Subcutaneous adipose tissue (tissue), 4 donors: ENCODE results near the gene EDEM3. TPM values are rescaled to one million over a fixed set of nuclear protein-coding genes. Genes with fewer than 3 reads are reported as not detected.

Experiments used
- CTCF ChIP-seq: fragments of 450-650 bp; IDR thresholded peaks from one replicate; pipeline ENCODE4 v1.5.1; 2016; ENCODE audit warnings: low read depth, mild to moderate bottlenecking, control low read depth, antibody characterized with exemption, moderate library complexity
- total RNA-seq, 4 donors: library from RNA; depleted of rRNA; stranded (reverse); fragments of >200 nt; gene quantifications; one replicate each; pipeline ENCODE4 v1.1.0, GENCODE V29; 2016

The EDEM3 gene
- total RNA-seq, 4 donors from 2014 or later = 29.6 to 66.4 (median 44.9) TPM

- TF ChIP-seq CTCF = no peak
Measured at GRCh38 chr1:184755226-184756065, 788 bp upstream of the EDEM3 start.

- no peak for TF ChIP-seq CTCF
Measured at GRCh38 chr1:184753608-184754475, 816 bp downstream of the EDEM3 start.

- TF ChIP-seq CTCF = no peak
Measured at GRCh38 chr1:184753117-184753516, 1.5 kb downstream of the EDEM3 start.

GRCh38 chr1:184752656-184753055 is 2.0 kb downstream of the EDEM3 start:
- TF ChIP-seq CTCF = no peak

- TF ChIP-seq CTCF = no peak
Measured at GRCh38 chr1:184748740-184749139, 5.9 kb downstream of the EDEM3 start.

GRCh38 chr1:184747089-184747955 is 7.3 kb downstream of the EDEM3 start:
- TF ChIP-seq CTCF = no peak
